IMR-90 (cell line): ENCODE data around the gene DENND6B.

Source experiments
- CTCF ChIP-seq: conservative IDR thresholded peaks from 2 replicates; pipeline ENCODE4 v1.5.1; 2012; ENCODE audit warnings: mild to moderate bottlenecking, low read depth, low read length, improper control_type of control experiment
- MAFK ChIP-seq: IDR thresholded peaks from 2 replicates; pipeline ENCODE4 v1.6.1; 2012; ENCODE audit warnings: low read depth, low read length, improper control_type of control experiment

GRCh38 chr22:50318698-50319411 lies 8.0 kb downstream of the DENND6B start:
- TF ChIP-seq CTCF (no peak), MAFK (no peak)
